HG03460 (cell line): ENCODE data around the gene NIN.

Source experiments
- ATAC-seq: cut with Tn5 transposase; IDR thresholded peaks from one replicate; pipeline ENCODE4 v1.9.1; 2021; ENCODE audit not compliant: unreplicated experiment

Gene NIN

GRCh38 chr14:50763382-50764007 is 67.5 kb downstream of the NIN start:
- no peak for ATAC-seq

DNA sequence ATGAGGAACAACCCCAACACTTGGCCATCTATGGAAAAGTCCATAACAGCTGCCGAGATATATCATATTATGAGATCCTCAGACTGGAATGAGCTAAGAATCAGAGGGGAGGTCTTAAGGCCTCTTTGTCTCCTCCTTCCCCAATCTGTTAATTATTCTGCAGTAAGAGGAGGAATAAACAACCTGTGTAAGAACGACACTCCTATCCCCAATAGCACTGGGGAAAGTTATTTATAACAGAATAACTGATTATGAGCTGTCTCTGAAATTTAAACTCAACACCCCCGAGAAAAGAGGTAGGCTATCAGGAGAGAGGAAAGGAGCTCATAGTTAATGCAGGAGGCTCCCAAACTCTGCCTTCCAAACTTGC is 68.0 kb downstream of the NIN start:
- no peak for ATAC-seq

- ATAC-seq: peak; percentile 80
Observed at GRCh38 chr14:50762001-50762930, 68.7 kb downstream of the NIN start.

DNA sequence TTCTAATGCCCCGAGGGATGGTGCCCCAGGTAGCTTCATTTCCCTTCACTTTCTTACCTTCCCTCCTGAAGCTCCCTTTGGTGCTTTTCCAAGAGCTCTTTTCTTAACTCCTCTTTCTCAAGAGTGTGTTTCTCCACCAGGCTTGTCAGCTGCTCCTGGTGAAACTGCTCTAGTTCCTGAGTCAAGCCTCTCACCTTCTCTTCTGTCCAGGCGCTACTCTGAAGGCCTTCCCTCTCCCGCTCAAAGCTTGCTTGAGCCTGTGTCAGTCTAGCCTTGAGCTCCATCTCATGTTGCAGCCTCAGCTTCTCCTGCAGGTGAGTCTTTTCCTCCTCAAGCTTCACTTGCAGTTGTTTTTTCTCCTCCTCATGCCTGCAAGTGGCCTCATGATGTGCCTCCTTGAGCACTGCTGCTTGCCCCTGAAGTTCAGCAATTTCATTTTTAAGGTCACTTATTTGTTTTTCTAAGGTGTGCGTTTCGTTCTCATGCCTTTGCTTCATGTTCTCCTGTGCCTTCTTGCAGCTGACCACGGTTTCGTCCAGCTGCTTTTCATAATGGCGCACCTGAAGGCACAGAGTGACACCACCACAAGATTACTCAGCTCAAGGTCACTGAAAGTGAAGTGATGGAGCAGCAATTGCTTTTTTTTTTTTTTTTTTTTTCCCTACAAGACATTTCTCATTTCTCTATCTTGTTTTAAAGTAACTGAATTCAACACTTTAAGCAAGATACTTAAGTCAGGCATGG is 71.0 kb downstream of the NIN start:
- ATAC-seq: no peak

- ATAC-seq: no peak
Observed at GRCh38 chr14:50758945-50759344, 72.0 kb downstream of the NIN start.

DNA sequence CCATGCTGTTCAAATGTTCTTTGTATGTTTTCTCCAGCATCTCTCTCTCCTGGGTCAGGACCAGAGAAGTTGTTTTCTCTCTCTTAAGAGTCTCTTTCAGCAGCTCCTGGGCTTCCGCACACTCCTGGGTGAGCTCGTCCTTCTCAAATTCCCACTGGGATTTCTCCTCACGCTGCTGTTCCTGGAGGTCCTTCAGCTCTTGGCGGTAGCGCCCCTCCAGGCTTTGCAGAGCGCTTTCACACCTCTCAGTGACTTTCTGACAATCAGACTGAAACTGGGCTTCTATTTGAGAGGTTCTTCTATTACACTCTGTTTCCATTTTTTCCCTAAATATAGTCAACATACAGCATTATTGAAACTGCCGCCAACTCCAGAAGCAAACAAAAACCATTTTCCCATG is 72.7 kb downstream of the NIN start:
- no peak for ATAC-seq

DNA sequence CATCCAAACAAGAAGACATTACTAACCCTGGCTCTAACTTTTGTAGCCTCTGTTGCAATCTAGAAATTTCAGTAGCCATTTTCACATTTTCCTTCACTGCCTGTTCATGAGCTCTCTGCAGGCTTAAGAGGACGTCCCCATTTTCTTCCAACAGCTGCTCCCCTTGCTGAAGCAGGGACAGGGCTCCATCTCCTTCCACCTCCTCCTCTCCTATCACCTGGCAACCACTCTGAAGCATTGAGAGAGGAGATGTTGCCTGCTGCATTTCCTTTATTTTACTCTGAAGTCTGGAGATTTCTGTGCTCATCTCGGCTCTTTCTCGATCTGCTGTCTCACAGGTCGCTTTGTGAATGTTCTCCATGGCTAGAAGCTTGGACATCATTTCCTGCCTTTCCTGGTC is 73.3 kb downstream of the NIN start:
- ATAC-seq: no peak

- peak; percentile 47 for ATAC-seq
Observed at GRCh38 chr14:50756300-50756699, 74.7 kb downstream of the NIN start.

GRCh38 chr14:50750323-50750722 is 80.6 kb downstream of the NIN start:
- no peak for ATAC-seq

DNA sequence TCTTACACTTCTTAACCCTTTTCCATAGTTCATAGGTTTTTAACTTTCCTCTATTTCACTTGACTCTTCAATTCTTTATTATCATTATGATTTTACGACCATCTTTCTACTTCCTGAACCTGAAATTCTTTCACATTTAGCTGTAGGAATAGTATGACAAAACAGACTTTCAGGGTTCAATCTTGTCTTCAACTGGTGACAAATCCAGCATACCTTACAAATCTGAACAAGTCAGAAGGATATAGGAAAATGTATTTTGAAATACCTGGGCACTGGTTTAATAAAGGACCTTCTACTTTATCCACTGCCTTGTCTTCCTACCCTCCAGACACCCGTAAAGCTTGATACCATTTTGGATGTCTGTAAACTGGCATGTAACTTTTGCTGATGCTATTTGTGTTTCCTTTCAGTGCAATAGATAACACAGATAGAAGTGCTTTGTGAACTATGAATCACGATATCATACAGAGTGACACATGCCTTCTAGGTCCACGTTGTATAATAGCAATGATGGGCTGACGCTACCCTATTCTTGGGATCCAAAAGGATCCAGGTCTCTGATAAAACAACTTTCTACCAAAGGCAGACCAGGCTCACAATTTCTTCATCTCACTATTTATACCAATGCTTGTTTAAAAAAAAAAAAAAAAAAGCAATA is 85.4 kb downstream of the NIN start:
- no peak for ATAC-seq

GRCh38 chr14:50744231-50744630 is 86.7 kb downstream of the NIN start:
- no peak for ATAC-seq

GRCh38 chr14:50741567-50741966 is 89.4 kb downstream of the NIN start:
- no peak for ATAC-seq

DNA sequence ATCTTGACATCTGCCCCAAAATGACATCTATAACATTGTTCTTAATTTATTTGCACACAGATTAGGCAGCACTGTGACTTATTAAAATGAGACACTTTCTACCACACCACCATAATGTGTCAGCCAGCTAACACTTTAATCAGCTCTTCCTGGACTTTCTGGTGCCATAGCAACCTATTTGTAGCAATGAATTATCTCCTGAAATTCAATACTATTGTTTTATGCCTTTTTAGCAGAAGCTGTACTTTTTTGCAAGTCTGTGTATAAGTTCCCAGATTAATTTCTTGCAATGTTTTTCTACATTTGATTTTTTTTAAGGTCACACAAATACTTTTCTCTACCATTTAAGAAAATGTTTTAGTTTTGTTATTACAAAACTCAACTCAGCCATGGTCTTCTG is 90.1 kb downstream of the NIN start:
- no peak for ATAC-seq

- ATAC-seq: no peak
Observed at GRCh38 chr14:50739186-50739585, 91.8 kb downstream of the NIN start.

GRCh38 chr14:50736932-50737419 is 94.0 kb downstream of the NIN start:
- peak; percentile 95 for ATAC-seq

GRCh38 chr14:50734950-50735695 is 95.8 kb downstream of the NIN start:
- no peak for ATAC-seq

DNA sequence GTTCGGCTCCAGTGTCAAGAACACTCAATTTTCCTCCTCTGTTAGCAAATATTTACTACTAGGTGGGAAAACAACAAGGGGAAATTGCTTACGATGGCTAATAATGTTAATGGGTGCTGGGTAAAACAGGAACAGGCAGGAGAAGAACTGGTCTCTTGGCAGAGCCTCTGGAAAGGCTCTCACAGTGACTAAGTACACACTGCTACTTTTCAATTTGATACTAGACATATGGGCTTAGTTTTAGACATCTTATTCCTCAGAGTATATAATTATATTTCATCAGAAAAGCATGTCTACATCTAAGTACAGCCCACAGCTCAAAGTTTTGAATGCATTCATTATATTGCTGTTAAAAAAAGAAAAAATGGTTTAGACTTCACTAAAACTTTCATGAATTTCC is 97.5 kb downstream of the NIN start:
- ATAC-seq: no peak

DNA sequence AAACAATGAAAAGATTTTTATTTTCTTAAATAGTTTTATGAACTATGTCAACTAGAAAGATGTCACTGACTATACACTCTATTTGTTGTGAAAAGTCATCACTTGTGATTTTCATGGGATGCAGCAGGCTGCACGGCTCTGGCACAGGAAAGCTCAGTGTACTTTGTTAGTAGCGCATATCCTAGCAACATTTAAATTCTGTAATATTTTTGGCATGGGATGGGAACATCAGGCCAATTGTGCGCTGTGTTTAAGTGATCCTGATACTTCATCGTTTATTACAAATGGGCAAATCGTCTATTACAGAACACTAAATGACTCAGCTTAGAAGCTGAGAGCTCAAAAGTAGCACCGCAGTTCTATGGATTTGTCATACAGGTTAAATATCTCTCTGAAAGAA is 102.1 kb downstream of the NIN start:
- no peak for ATAC-seq

- ATAC-seq: no peak
Observed at GRCh38 chr14:50726372-50727107, 104.4 kb downstream of the NIN start.

- no peak for ATAC-seq
Observed at GRCh38 chr14:50725761-50726160, 105.2 kb downstream of the NIN start.
